Ovary (tissue), 9 donors: Measurements from ENCODE around the gene MAGI1. TPM values are rescaled to one million over a fixed set of nuclear protein-coding genes. Genes with fewer than 3 reads are reported as not detected.

Source experiments
- DNase-seq, 5 donors: peaks; one replicate each; pipeline ENCODE4 v3.0.0-alpha.2; 2019 to 2020
- H3K27ac ChIP-seq, 2 donors: fragments of 200-600 bp; one replicate each; pipeline versions ENCODE4 v1.5.1 to v1.8.0; 2019 to 2022
- H3K27me3 ChIP-seq: fragments of 200-600 bp; one replicate; pipeline ENCODE4 v1.8.0; 2022
- H3K36me3 ChIP-seq: fragments of 200-600 bp; sonication (generic); one replicate; pipeline ENCODE4 v1.5.1; 2019
- H3K4me1 ChIP-seq: one replicate; pipeline ENCODE4 v1.8.1; 2013; ENCODE audit warnings: mild to moderate bottlenecking, moderate library complexity; ENCODE audit not compliant: insufficient read depth
- H3K4me3 ChIP-seq: fragments of 200-600 bp; sonication (generic); one replicate; pipeline ENCODE4 v1.5.1; 2017
- H3K9me3 ChIP-seq, 2 donors: fragments of 200-600 bp in 1 of 2; sonication (generic) in 1 of 2; one replicate each; pipeline versions ENCODE4 v1.5.1 to v1.8.1; 2013 to 2019; ENCODE audit warnings: mild to moderate bottlenecking in 1 of 2, moderate library complexity in 1 of 2
- CTCF ChIP-seq, 3 donors: fragments of 450-650 bp in 2 of 3; fragments of 200-600 bp in 1 of 3; IDR thresholded peaks; one replicate each; pipeline versions ENCODE4 v1.5.1 to v1.8.0; 2016 to 2022; ENCODE audit warnings: antibody characterized with exemption in 3 of 3, mild to moderate bottlenecking in 1 of 3
- EP300 ChIP-seq: sonication (generic); formaldehyde crosslinking; IDR thresholded peaks from one replicate; pipeline ENCODE4 v1.6.1; 2017; ENCODE audit warnings: antibody characterized with exemption
- POLR2A ChIP-seq: fragments of 450-650 bp; IDR thresholded peaks from one replicate; pipeline ENCODE4 v1.6.1; 2017; ENCODE audit warnings: antibody characterized with exemption, mild to moderate bottlenecking, moderate library complexity
- WGBS, 3 donors: extraction: QIAGEN DNeasy Blood & Tissue Kit in 1 of 3; methylation state at CpG; one replicate each; pipeline versions ENCODE4 v1.1.5 to v1.1.7; 2013 to 2017; 5-methylcytosine and 5-hydroxymethylcytosine counted together
- intact Hi-C, 4 donors: fragments of 100-400 bp; cut with DNase I; formaldehyde crosslinking; loops; one replicate each; pipeline versions ENCODE4 v1.11.0 to v1.15.1; 2022 to 2023
- polyA plus RNA-seq, 2 donors: library from polyadenylated mRNA; stranded (reverse); fragments of 200-250 nt in 1 of 2; fragments of 350-450 nt in 1 of 2; fragmentation: Illumina TruSeq in 1 of 2; extraction: RNeasy Lipid Tissue Mini Kit (QIAGEN cat#74804) in 1 of 2; gene quantifications; one replicate each; pipeline ENCODE4 v1.2.3, GENCODE V29; 2013 to 2014
- total RNA-seq, 7 donors: library from RNA; depleted of rRNA in 2 of 7; stranded (reverse); fragments of >200 nt in 2 of 7; fragmentation: NEBNext Ultra II Directional in 3 of 7; extraction: Animal tissue kit (Norgen Biotek cat#: 25700) in 3 of 7; gene quantifications; one replicate each; pipeline versions ENCODE4 v1.1.0 to v1.2.4, GENCODE V29; 2016 to 2023
- donor health status: DM: no; HTN: no; CAD: no; lungs with moderate emphysema.
- donor health status: DM: no; HTN: no; CAD: no.
- donor health status: Bipolar disorder and iron deficiency.
- donor health status: DM: yes; HTN: yes; CAD: no.
- donor health status: DM: no; HTN: no; CAD: no.
- donor health status: DM: yes; HTN: yes; CAD: no.

MAGI1 gene
- total and polyA plus RNA-seq, 9 donors, result 5.5 to 35.7 (median 8.7) TPM

GRCh38 chr3:65328148-65328547, 710.6 kb downstream of the MAGI1 start:
- Histone ChIP-seq H3K27ac (no peak overlapping the region), H3K9me3 (no peaks in the 10 kb centered on the region), H3K4me1 (peaks cover 1% of the 10 kb centered on the region), H3K36me3 (no peaks in the 10 kb centered on the region), H3K27me3 (no peaks in the 10 kb centered on the region), H3K4me3 (no peak overlapping the region)
- intact Hi-C loops, result no loop called here
- TF ChIP-seq POLR2A, result no peak
- TF ChIP-seq EP300, result no peak
- no peak for TF ChIP-seq CTCF (IDR thresholded peaks at IDR 0.05)
- WGBS, 3 donors, result 93 to 98% (median 98%) methylated on average over 4 of the region's 4 CpGs
- no peak for DNase-seq

DNA sequence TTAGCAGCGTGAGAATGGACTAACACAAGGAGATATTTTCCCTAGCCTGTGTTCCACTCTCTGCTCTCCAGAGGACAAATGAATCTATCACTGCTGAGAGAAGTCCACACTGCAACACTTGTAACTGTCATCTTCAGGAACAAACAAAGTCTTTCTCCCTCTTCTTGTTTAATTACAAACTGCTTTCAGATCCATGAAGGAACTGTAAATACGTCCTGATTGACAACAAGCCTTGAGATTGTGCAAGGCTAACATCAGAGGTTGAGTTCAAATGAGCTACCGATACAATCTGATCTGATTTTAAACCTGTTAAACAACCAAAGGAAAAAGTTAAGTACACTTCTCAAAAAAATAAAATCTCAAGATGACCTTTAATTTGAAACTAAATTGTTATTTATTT, 712.1 kb downstream of the MAGI1 start:
- Histone ChIP-seq H3K36me3 (no peaks in the 10 kb centered on the region), H3K27me3 (no peaks in the 10 kb centered on the region), H3K4me1 (peaks cover 1% of the 10 kb centered on the region), H3K4me3 (no peak overlapping the region), H3K27ac (no peak overlapping the region), H3K9me3 (no peaks in the 10 kb centered on the region)
- no peak for DNase-seq
- TF ChIP-seq CTCF (IDR thresholded peaks at IDR 0.05) (no peak), POLR2A (no peak), EP300 (no peak)
- 89 to 96% (median 92%) methylated on average over 3 of the region's 3 CpGs for WGBS, 3 donors
- intact Hi-C loops, result no loop called here

GRCh38 chr3:65322910-65323309, 715.8 kb downstream of the MAGI1 start:
- no peak overlapping the region for H3K4me3 ChIP-seq
- no peak for DNase-seq
- no peak for TF ChIP-seq POLR2A
- TF ChIP-seq EP300, result no peak
- TF ChIP-seq CTCF (IDR thresholded peaks at IDR 0.05), result no peak
- no peaks in the 10 kb centered on the region for H3K36me3 ChIP-seq
- no peaks in the 10 kb centered on the region for H3K9me3 ChIP-seq
- H3K4me1 ChIP-seq, result no peaks in the 10 kb centered on the region
- WGBS, 3 donors, result 92 to 93% (median 92%) methylated on average over 7 of the region's 7 CpGs
- no peak overlapping the region for H3K27ac ChIP-seq
- intact Hi-C loops, result no loop called here
- H3K27me3 ChIP-seq, result no peaks in the 10 kb centered on the region

GRCh38 chr3:65318231-65318630, 720.5 kb downstream of the MAGI1 start:
- TF ChIP-seq POLR2A, result no peak
- no peak for TF ChIP-seq EP300
- no peak for TF ChIP-seq CTCF (IDR thresholded peaks at IDR 0.05)
- Histone ChIP-seq H3K4me3 (no peak overlapping the region), H3K27me3 (no peaks in the 10 kb centered on the region), H3K36me3 (no peaks in the 10 kb centered on the region), H3K4me1 (no peaks in the 10 kb centered on the region), H3K27ac (no peak overlapping the region), H3K9me3 (no peaks in the 10 kb centered on the region)
- WGBS, 3 donors, result 90 to 100% (median 100%) methylated on average over 1 of the region's 1 CpG
- intact Hi-C loops, result no loop called here
- DNase-seq, result no peak

DNA sequence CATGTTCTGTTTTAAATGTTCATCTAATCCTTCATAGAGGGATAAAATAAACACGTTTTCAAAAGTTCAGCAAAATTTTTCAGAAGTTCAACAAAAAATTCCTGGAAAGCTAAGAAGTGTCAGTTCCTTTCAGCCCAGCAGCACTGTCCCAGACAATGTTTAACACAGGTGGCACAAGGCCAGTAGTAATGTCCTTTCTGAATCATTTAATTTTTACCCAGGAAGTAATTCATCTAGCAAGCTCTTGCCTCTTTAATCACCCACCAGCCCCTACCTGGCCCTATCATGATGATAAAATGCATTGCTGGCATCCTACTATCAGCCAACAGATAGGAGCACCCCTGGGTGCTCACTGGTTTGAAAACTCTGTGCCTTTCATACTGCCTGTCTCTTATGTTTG, 723.8 kb downstream of the MAGI1 start:
- Histone ChIP-seq H3K36me3 (no peaks in the 10 kb centered on the region), H3K4me3 (no peak overlapping the region), H3K27me3 (no peaks in the 10 kb centered on the region), H3K27ac (no peak overlapping the region), H3K9me3 (no peaks in the 10 kb centered on the region), H3K4me1 (no peaks in the 10 kb centered on the region)
- WGBS, 3 donors, result 18 to 38% (median 25%) methylated on average over 1 of the region's 1 CpG
- no peak for DNase-seq
- TF ChIP-seq EP300, result no peak
- no peak for TF ChIP-seq CTCF (IDR thresholded peaks at IDR 0.05)
- no peak for TF ChIP-seq POLR2A
- intact Hi-C loops, result no loop called here
